Lower leg skin (tissue), 3 donors: ENCODE data around the gene NLE1.

Source experiments
- CTCF ChIP-seq, 3 donors: fragments of 450-650 bp; IDR thresholded peaks; one replicate each; pipeline ENCODE4 v1.5.1; 2016; ENCODE audit warnings: antibody characterized with exemption in 3 of 3, mild to moderate bottlenecking in 3 of 3, moderate library complexity in 2 of 3
- POLR2A ChIP-seq, 2 donors: fragments of 450-650 bp; IDR thresholded peaks; one replicate each; pipeline ENCODE4 v1.6.1; 2016 to 2017; ENCODE audit warnings: antibody characterized with exemption in 2 of 2, mild to moderate bottlenecking in 1 of 2, moderate library complexity in 1 of 2

- TF ChIP-seq POLR2A (IDR thresholded peaks at IDR 0.05) (no peak), CTCF (IDR thresholded peaks at IDR 0.05) (no peak)
Measured at GRCh38 chr17:35164716-35165115, 22.6 kb upstream of the NLE1 start.
